Skeletal muscle satellite cell (primary cell): ENCODE measurements around the gene ATP9A.
"Not testable (repeated sequence)": the region's sequence is repeated elsewhere in the genome, so short reads cannot be mapped to it uniquely, and the experiment has no call there.

Source experiments
- H3K27me3 ChIP-seq: 2 replicates; pipeline ENCODE4 v1.7.0; 2013; ENCODE audit warnings: low read length; ENCODE audit not compliant: control insufficient read depth, insufficient read depth
- H3K36me3 ChIP-seq: 2 replicates; pipeline ENCODE4 v1.7.0; 2013; ENCODE audit warnings: mild to moderate bottlenecking, control low read depth, low read length; ENCODE audit not compliant: insufficient read depth
- H3K4me1 ChIP-seq: 2 replicates; pipeline ENCODE4 v1.7.0; 2013; ENCODE audit warnings: low read length; ENCODE audit not compliant: control insufficient read depth, insufficient read depth
- H3K4me2 ChIP-seq: 2 replicates; pipeline ENCODE4 v1.7.0; 2013; ENCODE audit warnings: mild to moderate bottlenecking, low read length
- H3K4me3 ChIP-seq: 2 replicates; pipeline ENCODE4 v1.7.0; 2013; ENCODE audit warnings: low read length
- H3K9ac ChIP-seq: 2 replicates; pipeline ENCODE4 v1.7.0; 2013; ENCODE audit warnings: mild to moderate bottlenecking, low read depth, low read length, moderate library complexity
- H3K9me3 ChIP-seq: replicated peaks from 2 replicates; pipeline ENCODE4 v1.7.0; 2013; ENCODE audit warnings: mild to moderate bottlenecking, control low read depth, low read length

The ATP9A gene

DNA sequence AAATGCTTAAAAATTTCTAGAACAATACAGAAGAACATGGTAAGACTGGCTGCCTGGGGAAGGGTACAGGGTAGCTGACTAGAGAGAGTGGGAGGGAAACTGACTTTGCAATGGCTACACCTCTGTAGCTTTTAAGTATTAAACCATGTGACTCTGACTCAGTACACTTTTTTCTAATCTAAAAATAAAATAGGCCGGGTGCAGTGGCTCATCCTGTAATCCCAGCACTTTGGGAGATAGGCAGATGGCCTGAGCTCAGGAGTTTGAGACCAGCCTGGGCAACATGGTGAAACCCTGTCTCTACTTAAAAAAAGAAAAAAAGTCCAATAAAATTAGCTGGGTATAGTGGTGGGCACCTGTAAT lies 18.5 kb downstream of the ATP9A start:
- no peaks in the 10 kb centered on the region for H3K27me3 ChIP-seq
- H3K9ac ChIP-seq = peak overlapping the region; percentile 63
- no peaks in the 10 kb centered on the region for H3K9me3 ChIP-seq
- H3K4me2 ChIP-seq = peak overlapping the region; percentile 33
- peaks cover 38% of the 10 kb centered on the region for H3K4me1 ChIP-seq
- no peak overlapping the region for H3K4me3 ChIP-seq
- no peaks in the 10 kb centered on the region for H3K36me3 ChIP-seq

DNA sequence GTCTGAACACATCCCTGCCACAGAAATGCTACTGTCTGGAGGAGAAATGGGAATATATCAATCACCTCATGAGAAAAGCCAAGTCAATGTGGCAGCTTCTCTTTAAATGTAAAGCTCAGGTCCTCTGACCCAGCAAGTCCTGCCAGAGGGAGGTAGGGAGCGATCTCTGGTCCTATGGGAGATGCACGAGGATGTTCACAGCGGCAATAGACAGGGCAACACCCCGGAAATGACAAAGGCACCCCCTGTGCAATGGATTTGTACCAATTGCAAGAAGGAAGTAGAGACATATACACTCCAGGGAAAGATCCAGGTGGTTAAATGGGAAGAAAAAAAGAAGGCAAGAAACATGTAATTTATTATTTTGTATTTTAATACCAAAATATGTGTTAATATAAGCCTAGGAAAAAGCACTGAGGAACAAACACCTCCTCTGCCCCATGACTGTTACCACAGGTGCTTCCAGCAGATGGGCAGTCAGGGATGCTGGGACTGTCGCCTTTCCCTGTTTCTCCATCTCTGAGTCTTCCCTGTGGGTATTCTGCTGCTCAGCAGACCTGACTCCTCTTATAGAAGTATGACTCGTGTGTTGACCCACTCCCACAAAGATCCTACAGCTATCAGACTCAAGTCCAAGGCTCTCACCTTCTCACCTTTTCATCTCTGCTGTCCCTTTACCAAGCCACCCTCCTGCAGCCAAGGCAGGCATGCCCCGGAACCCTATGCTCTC lies 20.8 kb downstream of the ATP9A start:
- no peak overlapping the region for H3K4me2 ChIP-seq
- H3K4me3 ChIP-seq = no peak overlapping the region
- H3K4me1 ChIP-seq = peaks cover 37% of the 10 kb centered on the region
- H3K9me3 ChIP-seq = no peaks in the 10 kb centered on the region
- no peaks in the 10 kb centered on the region for H3K27me3 ChIP-seq
- no peak overlapping the region for H3K9ac ChIP-seq
- H3K36me3 ChIP-seq = no peaks in the 10 kb centered on the region

DNA sequence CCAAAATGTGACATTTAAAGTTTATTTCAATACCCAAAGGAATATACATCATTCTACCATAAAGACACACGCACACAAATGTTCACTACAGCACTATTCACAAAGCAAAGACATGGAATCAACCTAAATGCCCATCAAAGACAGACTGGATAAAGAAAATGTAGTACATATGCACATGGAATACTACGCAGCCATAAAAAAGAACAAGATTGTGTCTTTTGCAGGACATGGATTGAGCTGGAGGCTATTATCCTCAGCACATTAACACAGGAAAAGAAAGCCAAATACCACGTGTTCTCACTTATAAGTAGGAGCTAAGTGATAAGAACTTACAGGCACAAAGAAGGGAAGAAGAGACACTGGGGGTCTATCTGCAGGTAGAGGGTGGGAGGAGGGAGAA lies 22.4 kb downstream of the ATP9A start:
- no peaks in the 10 kb centered on the region for H3K9me3 ChIP-seq
- H3K36me3 ChIP-seq = no peaks in the 10 kb centered on the region
- H3K9ac ChIP-seq = no peak overlapping the region
- peaks cover 31% of the 10 kb centered on the region for H3K4me1 ChIP-seq
- H3K4me3 ChIP-seq = no peak overlapping the region
- no peaks in the 10 kb centered on the region for H3K27me3 ChIP-seq
- no peak overlapping the region for H3K4me2 ChIP-seq

DNA sequence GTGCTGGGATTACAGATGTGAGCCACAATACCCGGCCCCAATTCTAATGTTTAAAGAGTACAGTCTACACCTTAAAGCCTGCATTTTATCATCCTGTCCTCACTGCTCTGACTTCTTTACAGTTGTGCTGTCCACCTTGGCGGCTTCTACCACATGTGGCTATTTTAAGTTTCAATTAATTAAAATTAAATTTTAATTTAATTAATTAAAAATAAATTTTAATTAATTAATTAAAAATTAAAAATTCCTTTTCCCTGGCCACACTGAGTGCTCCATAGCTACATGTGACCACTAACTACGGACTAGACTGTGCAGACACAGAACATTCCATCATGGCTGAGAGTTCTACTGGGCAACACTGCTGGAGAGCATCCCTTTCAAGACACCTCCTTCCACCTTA lies 27.4 kb downstream of the ATP9A start:
- H3K36me3 ChIP-seq = no peaks in the 10 kb centered on the region
- H3K9me3 ChIP-seq = no peaks in the 10 kb centered on the region
- no peak overlapping the region for H3K4me2 ChIP-seq
- no peak overlapping the region for H3K4me3 ChIP-seq
- H3K4me1 ChIP-seq = peaks cover 16% of the 10 kb centered on the region
- no peaks in the 10 kb centered on the region for H3K27me3 ChIP-seq
- no peak overlapping the region for H3K9ac ChIP-seq

GRCh38 chr20:51740308-51740707 lies 27.9 kb downstream of the ATP9A start:
- H3K4me2 ChIP-seq, H3K36me3 ChIP-seq, H3K27me3 ChIP-seq, H3K9me3 ChIP-seq, H3K4me3 ChIP-seq, H3K9ac ChIP-seq: not testable (repeated sequence)
- H3K4me1 ChIP-seq = peaks cover 16% of the 10 kb centered on the region

GRCh38 chr20:51739722-51740249 lies 28.4 kb downstream of the ATP9A start:
- H3K9ac ChIP-seq = no peak overlapping the region
- peaks cover 16% of the 10 kb centered on the region for H3K4me1 ChIP-seq
- H3K27me3 ChIP-seq = no peaks in the 10 kb centered on the region
- no peak overlapping the region for H3K4me2 ChIP-seq
- H3K36me3 ChIP-seq = no peaks in the 10 kb centered on the region
- no peaks in the 10 kb centered on the region for H3K9me3 ChIP-seq
- H3K4me3 ChIP-seq = no peak overlapping the region

- no peaks in the 10 kb centered on the region for H3K27me3 ChIP-seq
- no peaks in the 10 kb centered on the region for H3K9me3 ChIP-seq
- H3K9ac ChIP-seq = no peak overlapping the region
- no peak overlapping the region for H3K4me2 ChIP-seq
- H3K4me3 ChIP-seq = no peak overlapping the region
- H3K4me1 ChIP-seq = peaks cover 16% of the 10 kb centered on the region
- H3K36me3 ChIP-seq = no peaks in the 10 kb centered on the region
Measured at GRCh38 chr20:51738877-51739447, 29.2 kb downstream of the ATP9A start.

GRCh38 chr20:51738261-51738660 lies 29.9 kb downstream of the ATP9A start:
- H3K27me3 ChIP-seq, H3K36me3 ChIP-seq, H3K4me3 ChIP-seq, H3K9ac ChIP-seq, H3K4me2 ChIP-seq, H3K9me3 ChIP-seq: not testable (repeated sequence)
- peaks cover 16% of the 10 kb centered on the region for H3K4me1 ChIP-seq

GRCh38 chr20:51736947-51737346 lies 31.2 kb downstream of the ATP9A start:
- H3K36me3 ChIP-seq = no peaks in the 10 kb centered on the region
- H3K4me2 ChIP-seq = no peak overlapping the region
- no peaks in the 10 kb centered on the region for H3K27me3 ChIP-seq
- H3K9me3 ChIP-seq = no peaks in the 10 kb centered on the region
- peaks cover 5% of the 10 kb centered on the region for H3K4me1 ChIP-seq
- no peak overlapping the region for H3K4me3 ChIP-seq
- no peak overlapping the region for H3K9ac ChIP-seq

GRCh38 chr20:51735728-51736600 lies 32.2 kb downstream of the ATP9A start:
- no peak overlapping the region for H3K4me2 ChIP-seq
- no peaks in the 10 kb centered on the region for H3K9me3 ChIP-seq
- no peaks in the 10 kb centered on the region for H3K36me3 ChIP-seq
- H3K4me1 ChIP-seq = peaks cover 3% of the 10 kb centered on the region
- H3K9ac ChIP-seq = no peak overlapping the region
- H3K27me3 ChIP-seq = no peaks in the 10 kb centered on the region
- H3K4me3 ChIP-seq = no peak overlapping the region

GRCh38 chr20:51734876-51735720 lies 33.1 kb downstream of the ATP9A start:
- peaks cover 3% of the 10 kb centered on the region for H3K4me1 ChIP-seq

More at GRCh38 chr20:51734876-51735720, 33.1 kb downstream of the ATP9A start:
- H3K4me2 ChIP-seq = no peak overlapping the region
- no peaks in the 10 kb centered on the region for H3K9me3 ChIP-seq
- no peak overlapping the region for H3K4me3 ChIP-seq
- H3K36me3 ChIP-seq = no peaks in the 10 kb centered on the region
- no peak overlapping the region for H3K9ac ChIP-seq
- H3K27me3 ChIP-seq = no peaks in the 10 kb centered on the region
